ENCODE results near the gene PREX1.
"Not testable (repeated sequence)": the region's sequence is repeated elsewhere in the genome, so short reads cannot be mapped to it uniquely, and the experiment has no call there.

Gene PREX1

GRCh38 chr20:48846516-48847492 is 19.0 kb upstream of the PREX1 start:
- DNase-seq (ENCODE audit: low spot score), result no peak

- DNase-seq (ENCODE audit: low spot score), result no peak
These were observed 18.0 kb upstream of the PREX1 start for GRCh38 chr20:48845721-48846306.

- DNase-seq (ENCODE audit: low spot score), result no peak
These were observed 17.2 kb upstream of the PREX1 start for GRCh38 chr20:48844996-48845395.

- DNase-seq (ENCODE audit: low spot score), result not testable (repeated sequence)
These were observed 16.1 kb upstream of the PREX1 start for GRCh38 chr20:48843896-48844295.

- no peak for DNase-seq (ENCODE audit: low spot score)
These were observed 15.4 kb upstream of the PREX1 start for GRCh38 chr20:48843057-48843806.

GRCh38 chr20:48841875-48842529 is 14.2 kb upstream of the PREX1 start:
- no peak for DNase-seq (ENCODE audit: low spot score)

- no peak for DNase-seq (ENCODE audit: low spot score)
These were observed 13.5 kb upstream of the PREX1 start for GRCh38 chr20:48841196-48841874.

GRCh38 chr20:48839154-48839917 is 11.5 kb upstream of the PREX1 start:
- peak; percentile 51 for DNase-seq (ENCODE audit: low spot score)

GRCh38 chr20:48837014-48837413 is 9.2 kb upstream of the PREX1 start:
- DNase-seq (ENCODE audit: low spot score), result no peak

- no peak for DNase-seq (ENCODE audit: low spot score)
These were observed 7.6 kb upstream of the PREX1 start for GRCh38 chr20:48835390-48835789.

GRCh38 chr20:48834278-48834677 is 6.5 kb upstream of the PREX1 start:
- no peak for DNase-seq (ENCODE audit: low spot score)

- DNase-seq (ENCODE audit: low spot score), result peak; percentile 63
These were observed 4.6 kb upstream of the PREX1 start for GRCh38 chr20:48832405-48832730.

- no peak for DNase-seq (ENCODE audit: low spot score)
These were observed 4.1 kb upstream of the PREX1 start for GRCh38 chr20:48831718-48832404.

GRCh38 chr20:48830826-48831318 is 3.1 kb upstream of the PREX1 start:
- DNase-seq (ENCODE audit: low spot score), result no peak

- no peak for DNase-seq (ENCODE audit: low spot score)
These were observed 2.1 kb upstream of the PREX1 start for GRCh38 chr20:48829940-48830339.

- DNase-seq (ENCODE audit: low spot score), result no peak
These were observed 1.1 kb upstream of the PREX1 start for GRCh38 chr20:48828734-48829460.

- DNase-seq (ENCODE audit: low spot score), result no peak
These were observed 672 bp downstream of the PREX1 start for GRCh38 chr20:48826883-48827771.

- DNase-seq (ENCODE audit: low spot score), result not testable (repeated sequence)
These were observed 1.3 kb downstream of the PREX1 start for GRCh38 chr20:48826480-48826879.
